Loucy (cell line): Measurements from ENCODE around the gene PEX5L.

Experiments
- H2AFZ ChIP-seq: fragments of 200-600 bp; sonication (generic); 2 replicates; pipeline ENCODE4 v1.6.0; 2016; ENCODE audit warnings: antibody characterized with exemption, mild to moderate bottlenecking, low read length, moderate library complexity
- H3F3A ChIP-seq: fragments of 200-600 bp; 2 replicates; pipeline ENCODE4 v1.6.0; 2016; ENCODE audit warnings: antibody characterized with exemption, low read depth, mild to moderate bottlenecking
- H3K27me3 ChIP-seq: fragments of 200-600 bp; sonication (generic); 2 replicates; pipeline ENCODE4 v1.6.1; 2014; ENCODE audit warnings: low read length, mild to moderate bottlenecking; ENCODE audit not compliant: insufficient read depth, poor library complexity, severe bottlenecking
- H3K36me3 ChIP-seq: fragments of 200-600 bp; sonication (generic); 2 replicates; pipeline ENCODE4 v1.6.1; 2016; ENCODE audit warnings: low read length; ENCODE audit not compliant: insufficient read depth
- H3K4me1 ChIP-seq: fragments of 200-600 bp; sonication (generic); 2 replicates; pipeline ENCODE4 v1.5.1; 2014; ENCODE audit warnings: low read length, mild to moderate bottlenecking; ENCODE audit not compliant: insufficient read depth, poor library complexity, severe bottlenecking
- H3K4me2 ChIP-seq: fragments of 200-600 bp; sonication (generic); 2 replicates; pipeline ENCODE4 v1.6.0; 2014; ENCODE audit warnings: antibody characterized with exemption, low read length, low read depth, mild to moderate bottlenecking; ENCODE audit not compliant: poor library complexity, severe bottlenecking
- H3K4me3 ChIP-seq: fragments of 200-600 bp; sonication (generic); 2 replicates; pipeline ENCODE4 v1.5.1; 2014; ENCODE audit warnings: low read length, mild to moderate bottlenecking, mixed read lengths; ENCODE audit not compliant: poor library complexity, severe bottlenecking
- H3K79me2 ChIP-seq: fragments of 200-600 bp; sonication (generic); 2 replicates; pipeline ENCODE4 v1.6.1; 2014; ENCODE audit warnings: low read length; ENCODE audit not compliant: insufficient read depth
- H3K9ac ChIP-seq: fragments of 200-600 bp; sonication (generic); 2 replicates; pipeline ENCODE4 v1.6.0; 2014; ENCODE audit warnings: mild to moderate bottlenecking, low read depth, low read length, moderate library complexity; ENCODE audit not compliant: poor library complexity, severe bottlenecking
- H3K9me2 ChIP-seq: fragments of 200-600 bp; sonication (generic); replicated peaks from 2 replicates; pipeline ENCODE4 v1.6.1; 2016; ENCODE audit warnings: low read depth, low read length, mixed read lengths
- H3K9me3 ChIP-seq: fragments of 200-600 bp; sonication (generic); 2 replicates; pipeline ENCODE4 v1.6.1; 2014; ENCODE audit warnings: mild to moderate bottlenecking, antibody characterized with exemption, low read length, low read depth; ENCODE audit not compliant: insufficient read depth
- H4K20me1 ChIP-seq: fragments of 200-600 bp; sonication (generic); 2 replicates; pipeline ENCODE4 v1.6.0; 2014; ENCODE audit warnings: antibody characterized with exemption, low read length, mild to moderate bottlenecking; ENCODE audit not compliant: insufficient read depth, poor library complexity, severe bottlenecking
- CTCF ChIP-seq: fragments of 200-600 bp; sonication (generic); conservative IDR thresholded peaks from 2 replicates; pipeline ENCODE4 v1.5.1; 2014; ENCODE audit warnings: mild to moderate bottlenecking, antibody characterized with exemption, low read length
- EZH2phosphoT487 ChIP-seq: fragments of 200-600 bp; IDR thresholded peaks from 2 replicates; pipeline ENCODE4 v1.6.1; 2018; ENCODE audit warnings: antibody characterized with exemption, mild to moderate bottlenecking, moderate library complexity, borderline replicate concordance

PEX5L gene

GRCh38 chr3:179970746-179971145, 66.0 kb downstream of the PEX5L start:
- Histone ChIP-seq H3F3A (no peaks in the 10 kb centered on the region), H2AFZ (no peak overlapping the region), H3K27me3 (no peaks in the 10 kb centered on the region), H3K9me3 (no peaks in the 10 kb centered on the region), H3K9me2 (no peaks in the 10 kb centered on the region), H3K9ac (peak overlapping the region; percentile 90), H3K79me2 (peaks cover 51% of the 10 kb centered on the region), H3K4me2 (peak overlapping the region; percentile 85), H3K4me1 (peaks cover 85% of the 10 kb centered on the region), H3K4me3 (peak overlapping the region; percentile 80), H4K20me1 (no peaks in the 10 kb centered on the region), H3K36me3 (no peaks in the 10 kb centered on the region)
- no peak for TF ChIP-seq EZH2phosphoT487

GRCh38 chr3:179969525-179969924, 67.2 kb downstream of the PEX5L start:
- peak overlapping the region; percentile 90 for H3K9ac ChIP-seq
- H3K27me3 ChIP-seq: no peaks in the 10 kb centered on the region
- H3K9me2 ChIP-seq: no peaks in the 10 kb centered on the region
- no peak overlapping the region for H2AFZ ChIP-seq
- H3K36me3 ChIP-seq: no peaks in the 10 kb centered on the region
- H4K20me1 ChIP-seq: no peaks in the 10 kb centered on the region
- no peaks in the 10 kb centered on the region for H3F3A ChIP-seq
- peaks cover 86% of the 10 kb centered on the region for H3K4me1 ChIP-seq
- H3K9me3 ChIP-seq: no peaks in the 10 kb centered on the region
- peak overlapping the region; percentile 85 for H3K4me2 ChIP-seq
- peak overlapping the region; percentile 80 for H3K4me3 ChIP-seq
- H3K79me2 ChIP-seq: peaks cover 51% of the 10 kb centered on the region
- TF ChIP-seq EZH2phosphoT487: no peak
- TF ChIP-seq CTCF: no peak

- Histone ChIP-seq H3F3A (no peaks in the 10 kb centered on the region), H3K9ac (peak overlapping the region; percentile 61), H2AFZ (no peak overlapping the region), H3K36me3 (no peaks in the 10 kb centered on the region), H3K4me3 (peak overlapping the region; percentile 30), H3K27me3 (no peaks in the 10 kb centered on the region), H3K9me2 (no peaks in the 10 kb centered on the region), H4K20me1 (no peaks in the 10 kb centered on the region), H3K4me2 (peak overlapping the region; percentile 54), H3K4me1 (peaks cover 89% of the 10 kb centered on the region), H3K79me2 (peaks cover 54% of the 10 kb centered on the region), H3K9me3 (no peaks in the 10 kb centered on the region)
- no peak for TF ChIP-seq EZH2phosphoT487
Observed at GRCh38 chr3:179967622-179968021, 69.1 kb downstream of the PEX5L start.

GRCh38 chr3:179964890-179965289, 71.8 kb downstream of the PEX5L start:
- TF ChIP-seq EZH2phosphoT487 (no peak), CTCF (no peak)

More at GRCh38 chr3:179964890-179965289, 71.8 kb downstream of the PEX5L start:
- Histone ChIP-seq H3K9me3 (no peaks in the 10 kb centered on the region), H3K27me3 (no peaks in the 10 kb centered on the region), H4K20me1 (no peaks in the 10 kb centered on the region), H3K9me2 (no peaks in the 10 kb centered on the region), H3K4me1 (peaks cover 91% of the 10 kb centered on the region), H3K9ac (peak overlapping the region; percentile 8), H3K36me3 (no peaks in the 10 kb centered on the region), H3F3A (no peaks in the 10 kb centered on the region), H3K4me2 (peak overlapping the region; percentile 15), H2AFZ (no peak overlapping the region), H3K4me3 (no peak overlapping the region), H3K79me2 (peaks cover 42% of the 10 kb centered on the region; the same call in 1 of the 2 replicates)
